Neural cell (in vitro differentiated cells): ENCODE data around the gene DLEU7. TPM values are rescaled to one million over a fixed set of nuclear protein-coding genes. Genes with fewer than 3 reads are reported as not detected.

Source experiments
- H2AFZ ChIP-seq: fragments of 200-600, 300-800 bp; sonication (generic), shearing (Covaris generic); 2 replicates; pipeline ENCODE4 v1.6.0; 2014; ENCODE audit warnings: low read depth, mild to moderate bottlenecking, antibody characterized with exemption, low read length, moderate library complexity
- H3F3A ChIP-seq: fragments of 200-600 bp; shearing (Covaris generic); 2 replicates; pipeline ENCODE4 v1.6.1; 2016; ENCODE audit warnings: mild to moderate bottlenecking, moderate library complexity, mixed read lengths, antibody characterized with exemption, low read length; ENCODE audit not compliant: insufficient read depth, poor library complexity, severe bottlenecking
- H3K27ac ChIP-seq: fragments of 200-600, 300-800 bp; sonication (generic), shearing (Covaris generic); 2 replicates; pipeline ENCODE4 v1.5.1; 2014; ENCODE audit warnings: mild to moderate bottlenecking, low read length, moderate library complexity
- H3K27me3 ChIP-seq: fragments of 300-800, 200-600 bp; sonication (generic), shearing (Covaris generic); 2 replicates; pipeline ENCODE4 v1.6.0; 2014; ENCODE audit warnings: mild to moderate bottlenecking, low read depth, low read length, moderate library complexity; ENCODE audit not compliant: insufficient read depth
- H3K36me3 ChIP-seq: fragments of 300-800, 200-600 bp; sonication (generic), shearing (Covaris generic); 2 replicates; pipeline ENCODE4 v1.5.1; 2014; ENCODE audit warnings: mild to moderate bottlenecking, antibody characterized with exemption, low read length, moderate library complexity; ENCODE audit not compliant: insufficient read depth
- H3K4me2 ChIP-seq: fragments of 300-800, 200-600 bp; sonication (generic), shearing (Covaris generic); 2 replicates; pipeline ENCODE4 v1.6.0; 2014; ENCODE audit warnings: mild to moderate bottlenecking, low read length
- H3K4me3 ChIP-seq: fragments of 300-800, 200-600 bp; sonication (generic), shearing (Covaris generic); 2 replicates; pipeline ENCODE4 v1.5.1; 2014; ENCODE audit warnings: mild to moderate bottlenecking, low read length, moderate library complexity
- H3K79me2 ChIP-seq: fragments of 200-600 bp; shearing (Covaris generic); replicated peaks from 2 replicates; pipeline ENCODE4 v1.6.0; 2014; ENCODE audit warnings: mild to moderate bottlenecking, low read length, moderate library complexity; ENCODE audit not compliant: insufficient read depth
- H3K9ac ChIP-seq: fragments of 300-800, 200-600 bp; sonication (generic), shearing (Covaris generic); 2 replicates; pipeline ENCODE4 v1.6.1; 2016; ENCODE audit warnings: mild to moderate bottlenecking, low read length, mixed read lengths
- H3K9me2 ChIP-seq: fragments of 200-600 bp; shearing (Covaris generic); 2 replicates; pipeline ENCODE4 v1.6.1; 2016; ENCODE audit warnings: mild to moderate bottlenecking, low read length, mixed read lengths; ENCODE audit not compliant: insufficient read depth
- H3K9me3 ChIP-seq: fragments of 200-600, 300-800 bp; sonication (generic), shearing (Covaris generic); 2 replicates; pipeline ENCODE4 v1.6.1; 2016; ENCODE audit warnings: mild to moderate bottlenecking, mixed run types, low read length, moderate library complexity, mixed read lengths
- H4K20me1 ChIP-seq: fragments of 200-600 bp; shearing (Covaris generic); 2 replicates; pipeline ENCODE4 v1.6.1; 2016; ENCODE audit warnings: mild to moderate bottlenecking, mixed run types; ENCODE audit not compliant: insufficient read depth
- CTCF ChIP-seq: fragments of 450-650 bp; IDR thresholded peaks from 2 replicates; pipeline ENCODE4 v1.5.1; 2014; ENCODE audit warnings: antibody characterized with exemption, mild to moderate bottlenecking, moderate library complexity; ENCODE audit not compliant: poor library complexity, severe bottlenecking
- EP300 ChIP-seq: fragments of 450-650 bp; conservative IDR thresholded peaks from 2 replicates; pipeline ENCODE4 v1.6.1; 2014; ENCODE audit warnings: antibody characterized with exemption, mild to moderate bottlenecking, moderate library complexity; ENCODE audit not compliant: poor library complexity, severe bottlenecking
- EZH2 ChIP-seq: fragments of 200-600, 300-800 bp; shearing (Covaris generic), sonication (generic); IDR thresholded peaks from 2 replicates; pipeline ENCODE4 v1.6.1; 2014; ENCODE audit warnings: antibody characterized with exemption, low read length, borderline replicate concordance, mild to moderate bottlenecking; ENCODE audit not compliant: insufficient read depth, poor library complexity, severe bottlenecking
- MXI1 ChIP-seq: fragments of 450-650 bp; conservative IDR thresholded peaks from 2 replicates; pipeline ENCODE4 v1.6.1; 2014; ENCODE audit warnings: antibody characterized with exemption, mild to moderate bottlenecking; ENCODE audit not compliant: poor library complexity, severe bottlenecking
- POLR2AphosphoS5 ChIP-seq: IDR thresholded peaks from 2 replicates; pipeline ENCODE4 v1.6.1; 2012
- RAD21 ChIP-seq: fragments of 450-650 bp; conservative IDR thresholded peaks from 2 replicates; pipeline ENCODE4 v1.6.1; 2014; ENCODE audit warnings: antibody characterized with exemption, mild to moderate bottlenecking, moderate library complexity
- REST ChIP-seq: IDR thresholded peaks from 2 replicates; pipeline ENCODE4 v1.6.1; 2012; ENCODE audit warnings: borderline replicate concordance
- SMC3 ChIP-seq: fragments of 450-650 bp; conservative IDR thresholded peaks from 2 replicates; pipeline ENCODE4 v1.6.1; 2014; ENCODE audit warnings: antibody characterized with exemption, mild to moderate bottlenecking, moderate library complexity; ENCODE audit not compliant: poor library complexity
- TAF1 ChIP-seq: IDR thresholded peaks from 2 replicates; pipeline ENCODE4 v1.6.1; 2012; ENCODE audit warnings: low read depth
- polyA plus RNA-seq: library from polyadenylated mRNA; depleted of rRNA; stranded (reverse); fragments of >200 nt; gene quantifications from 2 replicates; pipeline ENCODE4 v1.2.3, GENCODE V29; 2014

DLEU7 gene
- polyA plus RNA-seq, 1 donor from 2014 or later: 0.26 TPM

- H2AFZ ChIP-seq: no peak overlapping the region
- no peaks in the 10 kb centered on the region for H3F3A ChIP-seq
- H3K9me2 ChIP-seq: no peaks in the 10 kb centered on the region
- TF ChIP-seq TAF1: no peak
- TF ChIP-seq POLR2AphosphoS5: no peak
- TF ChIP-seq REST: no peak
- TF ChIP-seq CTCF: no peak
- TF ChIP-seq EZH2: no peak
- TF ChIP-seq RAD21: no peak
- TF ChIP-seq MXI1: no peak
- no peak for TF ChIP-seq SMC3
- TF ChIP-seq EP300: no peak
- H3K4me3 ChIP-seq: no peak overlapping the region
- H3K9ac ChIP-seq: no peak overlapping the region
- H3K27ac ChIP-seq: no peak overlapping the region
- no peaks in the 10 kb centered on the region for H3K79me2 ChIP-seq
- no peaks in the 10 kb centered on the region for H3K36me3 ChIP-seq
- H3K9me3 ChIP-seq: no peaks in the 10 kb centered on the region
- no peaks in the 10 kb centered on the region for H3K27me3 ChIP-seq
- no peak overlapping the region for H3K4me2 ChIP-seq
- no peaks in the 10 kb centered on the region for H4K20me1 ChIP-seq
These were observed 46.4 kb downstream of the DLEU7 start for GRCh38 chr13:50797091-50797490.

- H2AFZ ChIP-seq: no peak overlapping the region
- no peaks in the 10 kb centered on the region for H3K9me2 ChIP-seq
- H3K4me2 ChIP-seq: no peak overlapping the region
- H3K4me3 ChIP-seq: no peak overlapping the region
- H3K27me3 ChIP-seq: no peaks in the 10 kb centered on the region
- H3K9me3 ChIP-seq: no peaks in the 10 kb centered on the region
- TF ChIP-seq MXI1 (no peak), EZH2 (no peak)
- H3F3A ChIP-seq: no peaks in the 10 kb centered on the region
- no peaks in the 10 kb centered on the region for H3K79me2 ChIP-seq
- H4K20me1 ChIP-seq: no peaks in the 10 kb centered on the region
- H3K9ac ChIP-seq: no peak overlapping the region
- H3K36me3 ChIP-seq: no peaks in the 10 kb centered on the region
- no peak overlapping the region for H3K27ac ChIP-seq
These were observed 47.0 kb downstream of the DLEU7 start for GRCh38 chr13:50796463-50796862.

GRCh38 chr13:50794226-50794625 is 49.3 kb downstream of the DLEU7 start:
- no peak overlapping the region for H3K9ac ChIP-seq
- H3K36me3 ChIP-seq: no peaks in the 10 kb centered on the region
- H3K4me3 ChIP-seq: no peak overlapping the region
- TF ChIP-seq REST (no peak), POLR2AphosphoS5 (no peak), EP300 (no peak), TAF1 (no peak), EZH2 (no peak), RAD21 (no peak), CTCF (no peak), SMC3 (no peak), MXI1 (no peak)
- H3F3A ChIP-seq: no peaks in the 10 kb centered on the region
- H3K9me2 ChIP-seq: no peaks in the 10 kb centered on the region
- no peaks in the 10 kb centered on the region for H4K20me1 ChIP-seq
- no peaks in the 10 kb centered on the region for H3K79me2 ChIP-seq
- no peaks in the 10 kb centered on the region for H3K9me3 ChIP-seq
- H3K27me3 ChIP-seq: no peaks in the 10 kb centered on the region
- no peak overlapping the region for H3K4me2 ChIP-seq
- no peak overlapping the region for H3K27ac ChIP-seq
- H2AFZ ChIP-seq: no peak overlapping the region
